Cardiac fibroblast (primary cell): ENCODE data around the gene PSMB11.
A peak's percentile ranks its signal among the peaks of the same experiment; 100 is the strongest.

ENCODE experiments used
- DNase-seq, 2 donors: peaks; one replicate each; pipeline versions ENCODE4 v3.0.0 to v3.0.0-alpha.2; 2010; ENCODE audit warnings: low read depth in 2 of 2
- H3K4me3 ChIP-seq, 2 donors: replicated peaks in 1 of 2; 1 replicate in 1 of 2; 2 replicates in 1 of 2; pipeline ENCODE4 v1.5.1; 2011; ENCODE audit warnings: low read depth in 2 of 2, low read length in 2 of 2, mild to moderate bottlenecking in 2 of 2, moderate library complexity in 1 of 2
- TF ChIP-seq, protein P1 (sequence below): IDR thresholded peaks from one replicate; pipeline ENCODE4 v1.5.1; 2011; ENCODE audit warnings: low read depth, mild to moderate bottlenecking, low read length, inconsistent platforms

Gene PSMB11

DNA sequence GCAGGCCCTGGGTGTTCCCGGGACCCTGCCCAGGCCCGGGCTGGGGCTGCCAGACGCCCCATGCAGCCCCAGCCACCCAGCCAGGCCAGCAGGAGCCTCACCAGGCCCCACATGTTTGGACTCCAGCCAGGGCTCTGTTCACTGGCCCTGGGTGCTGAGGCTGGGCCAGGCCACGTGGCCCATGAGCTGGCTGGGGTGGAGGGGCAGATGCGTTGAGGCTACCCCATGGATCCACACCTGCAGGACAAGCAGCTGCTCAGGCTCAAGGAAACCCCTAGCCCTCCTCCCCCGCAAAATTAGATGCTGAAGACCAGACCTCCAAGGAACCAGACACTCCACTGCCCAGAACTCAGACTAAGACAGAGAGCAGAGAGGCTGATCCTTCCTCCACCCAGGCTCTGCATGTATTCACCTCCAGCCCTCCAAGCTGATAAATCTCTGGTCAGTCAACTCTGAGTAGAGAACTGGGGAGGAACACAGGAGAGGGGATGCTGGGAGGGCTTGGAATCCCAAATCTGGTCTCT lies 13.7 kb downstream of the PSMB11 start:
- DNase-seq: peak in 1 of 2 donors; percentile 34
- TF ChIP-seq, protein P1, sequence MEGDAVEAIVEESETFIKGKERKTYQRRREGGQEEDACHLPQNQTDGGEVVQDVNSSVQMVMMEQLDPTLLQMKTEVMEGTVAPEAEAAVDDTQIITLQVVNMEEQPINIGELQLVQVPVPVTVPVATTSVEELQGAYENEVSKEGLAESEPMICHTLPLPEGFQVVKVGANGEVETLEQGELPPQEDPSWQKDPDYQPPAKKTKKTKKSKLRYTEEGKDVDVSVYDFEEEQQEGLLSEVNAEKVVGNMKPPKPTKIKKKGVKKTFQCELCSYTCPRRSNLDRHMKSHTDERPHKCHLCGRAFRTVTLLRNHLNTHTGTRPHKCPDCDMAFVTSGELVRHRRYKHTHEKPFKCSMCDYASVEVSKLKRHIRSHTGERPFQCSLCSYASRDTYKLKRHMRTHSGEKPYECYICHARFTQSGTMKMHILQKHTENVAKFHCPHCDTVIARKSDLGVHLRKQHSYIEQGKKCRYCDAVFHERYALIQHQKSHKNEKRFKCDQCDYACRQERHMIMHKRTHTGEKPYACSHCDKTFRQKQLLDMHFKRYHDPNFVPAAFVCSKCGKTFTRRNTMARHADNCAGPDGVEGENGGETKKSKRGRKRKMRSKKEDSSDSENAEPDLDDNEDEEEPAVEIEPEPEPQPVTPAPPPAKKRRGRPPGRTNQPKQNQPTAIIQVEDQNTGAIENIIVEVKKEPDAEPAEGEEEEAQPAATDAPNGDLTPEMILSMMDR: no peak

DNA sequence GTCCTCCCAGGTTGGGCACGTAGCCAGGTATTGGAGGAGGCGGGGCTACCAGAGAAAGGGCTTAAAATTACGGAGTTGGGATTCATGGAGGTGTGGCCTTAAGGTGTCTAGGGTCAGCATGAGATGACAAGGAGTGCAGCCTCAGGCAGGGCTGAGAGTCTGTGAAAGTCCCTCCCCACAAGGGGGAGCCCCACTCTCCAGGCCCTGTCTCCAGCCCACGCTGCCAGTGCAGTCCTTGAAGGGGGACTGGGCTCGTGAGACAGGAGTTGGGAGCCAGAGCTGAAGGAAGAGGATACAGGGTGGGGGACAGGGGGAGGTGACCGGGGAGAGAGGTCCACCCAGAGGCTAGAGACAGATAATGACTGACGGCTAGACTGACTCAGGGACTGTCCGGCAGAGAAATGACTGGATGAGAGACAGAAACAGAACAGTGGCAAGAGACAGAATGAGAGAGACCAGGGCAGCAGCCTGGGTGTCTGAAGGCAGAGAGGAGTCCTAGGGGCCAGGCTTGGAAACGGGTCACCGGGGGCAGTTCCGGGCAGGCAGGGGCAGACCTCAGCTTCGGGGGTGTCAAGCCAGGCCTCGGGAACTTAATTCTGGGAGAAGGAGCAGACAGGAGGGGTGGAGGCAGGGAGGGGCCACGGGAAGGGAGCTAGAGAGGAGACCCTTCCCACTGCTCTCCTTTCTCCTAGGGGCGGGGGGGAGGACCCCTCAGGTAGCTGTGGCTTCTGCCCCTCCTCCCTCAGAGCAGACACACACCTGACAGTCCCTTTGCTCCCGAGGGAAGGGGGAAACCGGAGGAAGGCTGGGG lies 14.3 kb downstream of the PSMB11 start:
- TF ChIP-seq, protein P1: peak; percentile 74
- DNase-seq: peak; percentile 67 to 68
- peak overlapping the region; percentile 2 to 51 for H3K4me3 ChIP-seq

More for the DNA sequence above, 13.7 kb downstream of the PSMB11 start:
- H3K4me3 ChIP-seq: no peak overlapping the region

DNA sequence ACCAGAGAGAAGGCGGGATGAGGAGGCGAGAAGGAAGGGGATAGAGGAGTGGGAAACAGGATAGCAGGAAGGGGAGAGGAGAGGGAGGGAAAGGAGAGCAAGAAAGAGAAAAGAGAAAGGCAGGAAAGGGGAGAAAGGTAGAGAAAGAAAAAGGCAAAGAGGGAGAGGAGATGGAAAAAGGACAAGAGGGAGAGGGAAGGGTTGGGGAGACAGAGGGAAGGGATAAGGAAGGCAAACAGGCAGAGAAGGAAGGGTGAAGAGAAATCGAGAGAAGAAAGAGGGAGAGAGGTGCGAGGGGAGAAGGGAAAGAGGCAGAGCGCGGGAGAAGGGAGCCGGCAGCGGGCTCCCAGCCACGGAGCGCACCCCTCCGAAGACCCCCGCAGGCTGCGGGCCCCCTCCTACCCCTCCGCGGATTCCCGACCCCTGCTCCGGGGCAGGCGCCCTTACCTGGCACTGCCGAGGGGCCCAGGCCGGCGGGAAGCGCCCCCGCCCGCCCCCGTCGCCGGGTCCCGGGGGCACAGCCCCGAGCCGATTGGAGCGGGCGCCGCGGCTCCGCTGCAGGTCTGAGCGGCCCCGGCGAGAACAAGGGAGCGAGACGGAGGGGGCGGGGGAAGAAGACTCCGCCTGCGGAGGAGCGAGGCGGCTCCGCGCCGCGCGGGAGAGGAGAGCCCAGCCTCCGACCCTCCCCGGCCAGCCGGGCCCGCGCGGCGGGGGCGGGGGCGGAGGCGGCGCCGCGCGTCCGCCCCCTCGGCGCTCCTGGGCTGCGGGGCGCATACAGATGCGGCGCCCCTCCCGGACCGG lies 15.1 kb downstream of the PSMB11 start, which contains the start of gene CDH24:
TSS of gene CDH24 (minus strand) at position 565 of the 801 bp plus-strand sequence. CDS start 1,787 bp downstream, outside the sequence.
- peak within 1 kb of the TSS; percentile 51 to 54 for H3K4me3 ChIP-seq
- peak; percentile 50 to 74 for DNase-seq
- TF ChIP-seq, protein P1: no peak

DNA sequence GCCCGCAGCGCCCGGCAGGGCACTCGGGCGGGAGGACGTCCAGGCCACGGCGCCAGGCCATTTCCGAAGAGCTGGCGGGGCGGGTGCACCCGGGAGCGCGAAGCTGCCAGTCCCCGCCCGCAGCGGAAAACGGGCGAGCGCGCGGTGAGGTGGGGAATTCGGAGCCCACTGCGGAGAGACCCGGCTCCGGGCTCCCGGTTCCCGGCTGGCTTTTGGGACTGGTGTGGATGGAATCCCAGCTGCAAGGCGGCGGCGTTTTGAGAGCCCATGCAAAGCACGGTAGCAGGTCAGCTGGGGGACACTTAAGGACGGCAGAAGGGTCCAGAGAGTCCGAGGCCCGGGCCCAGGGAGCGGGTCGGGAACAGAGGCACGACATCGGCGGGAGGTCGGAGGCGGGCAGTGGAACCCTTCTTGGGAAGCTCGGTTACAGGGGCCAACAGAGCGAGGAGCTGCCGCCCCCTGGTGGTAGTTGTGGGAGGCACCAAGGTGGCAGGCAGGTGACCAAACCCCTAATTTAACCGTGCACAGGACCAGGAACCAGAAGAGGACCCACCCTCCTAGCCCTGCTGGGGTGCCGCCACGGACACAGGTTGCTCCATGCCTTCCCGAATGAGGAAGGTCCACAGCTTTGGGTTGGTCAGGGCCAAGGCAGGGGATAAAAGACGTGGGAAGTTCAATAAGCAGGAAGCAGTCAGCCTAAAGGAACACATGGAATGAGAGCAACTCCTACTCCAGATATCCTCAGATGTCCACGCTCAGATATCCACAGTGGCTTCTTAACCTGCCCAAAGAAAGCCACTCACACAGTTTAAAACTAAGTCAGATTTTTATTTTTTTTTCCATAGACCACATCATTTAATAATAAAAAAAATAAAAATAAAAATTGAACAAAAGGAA lies 16.0 kb downstream of the PSMB11 start:
- peak; percentile 86 to 87 for DNase-seq
- H3K4me3 ChIP-seq: peak overlapping the region; percentile 43 to 54
- TF ChIP-seq, protein P1: peak; percentile 91

DNA sequence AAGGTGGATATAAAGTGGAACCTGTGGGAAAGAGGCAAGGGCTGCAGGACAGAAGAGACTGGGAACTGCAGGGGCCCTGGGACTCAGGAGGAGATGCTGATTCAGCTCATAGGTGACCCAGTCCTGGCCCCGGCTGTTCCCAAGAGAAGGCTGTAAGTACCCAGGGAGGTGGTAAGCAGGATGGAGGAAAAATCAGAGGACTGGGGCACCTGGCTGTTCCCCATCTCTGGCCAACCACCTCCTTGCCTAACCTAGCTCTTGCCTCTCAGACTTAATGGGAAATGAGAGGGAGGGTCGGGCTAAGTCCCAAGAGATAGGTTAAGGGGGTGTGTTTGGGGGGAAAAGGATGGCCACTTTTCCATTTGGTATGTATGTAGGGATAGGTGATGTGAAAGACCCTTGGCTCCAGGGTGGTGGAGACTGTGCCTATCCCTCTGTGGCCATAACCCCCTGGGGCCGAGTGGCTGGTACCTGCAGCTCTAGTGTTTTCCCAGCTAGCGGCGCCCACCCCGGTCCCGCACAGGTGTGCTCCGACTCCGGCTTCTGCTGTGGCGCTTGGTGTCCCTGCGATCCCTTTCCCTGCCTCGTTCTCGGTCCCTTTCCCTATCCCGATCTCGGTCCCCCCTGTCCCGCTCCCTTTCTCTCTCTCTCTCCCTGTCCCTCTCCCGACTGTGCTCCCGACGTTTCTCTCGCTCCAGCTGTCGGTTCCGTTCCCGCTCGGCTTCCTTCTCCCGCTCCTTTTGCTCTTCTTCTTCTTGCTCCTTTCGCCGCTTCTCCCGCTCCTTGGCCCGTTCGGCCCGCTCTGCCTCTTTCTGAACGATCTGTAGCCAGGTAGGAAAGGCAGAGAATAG lies 16.9 kb downstream of the PSMB11 start:
- TF ChIP-seq, protein P1: no peak
- H3K4me3 ChIP-seq: no peak overlapping the region
- DNase-seq: no peak
